WTC11 (cell line): ENCODE data around the gene NAA80. TPM values are rescaled to one million over a fixed set of nuclear protein-coding genes. Genes with fewer than 3 reads are reported as not detected.

ENCODE experiments used
- ATAC-seq: fragments of 200-7000 bp; cut with Tn5 transposase; 2 replicates; pipeline ENCODE4 v1.10.0; 2021; ENCODE audit warnings: mild to moderate bottlenecking, moderate library complexity
- CTCF ChIA-PET: fragments of 300-600 bp; sonication (Branson Sonifier 250); formaldehyde crosslinking; loops from one replicate; lab custom pipeline; 2021; ENCODE audit warnings: antibody characterized with exemption; lab: Charles Lee
- POLR2A ChIA-PET: fragments of 350-600 bp; sonication (Branson Sonifier 250); formaldehyde crosslinking; loops from one replicate; lab custom pipeline; 2021; ENCODE audit warnings: antibody characterized with exemption; lab: Charles Lee
- DNase-seq: peaks from one replicate; pipeline ENCODE4 v3.0.0; 2021; ENCODE audit warnings: low spot score
- H3K27ac Mint-ChIP-seq: 2 replicates; pipeline ENCODE4 v1.8.0; 2021; ENCODE audit warnings: mixed read lengths
- H3K27me3 Mint-ChIP-seq: 2 replicates; pipeline ENCODE4 v1.8.0; 2021; ENCODE audit warnings: low read depth, mild to moderate bottlenecking, moderate library complexity, mixed read lengths
- H3K36me3 Mint-ChIP-seq: 2 replicates; pipeline ENCODE4 v1.8.0; 2021; ENCODE audit warnings: mixed read lengths
- H3K4me1 Mint-ChIP-seq: 2 replicates; pipeline ENCODE4 v1.8.0; 2022; ENCODE audit warnings: mixed read lengths
- H3K4me3 Mint-ChIP-seq: 2 replicates; pipeline ENCODE4 v1.8.0; 2021; ENCODE audit warnings: mild to moderate bottlenecking, moderate library complexity, mixed read lengths
- H3K9me3 Mint-ChIP-seq: 2 replicates; pipeline ENCODE4 v1.8.0; 2021; ENCODE audit warnings: mixed read lengths
- ATF6 ChIP-seq: sonication (generic); formaldehyde crosslinking; IDR thresholded peaks from 2 replicates; pipeline ENCODE4 v1.8.1; 2023; ENCODE audit warnings: mild to moderate bottlenecking, missing genetic modification reagents
- E2F1 ChIP-seq: sonication (generic); formaldehyde crosslinking; IDR thresholded peaks from 2 replicates; pipeline ENCODE4 v1.8.0; 2022; ENCODE audit warnings: mild to moderate bottlenecking, missing genetic modification reagents
- ETV6 ChIP-seq: sonication (generic); formaldehyde crosslinking; IDR thresholded peaks from 2 replicates; pipeline ENCODE4 v1.8.1; 2022; ENCODE audit warnings: mild to moderate bottlenecking, missing genetic modification reagents
- JUN ChIP-seq: sonication (generic); formaldehyde crosslinking; IDR thresholded peaks from 2 replicates; pipeline ENCODE4 v1.8.0; 2023; ENCODE audit warnings: mild to moderate bottlenecking, missing genetic modification reagents
- NFATC4 ChIP-seq: fragments of 250-450 bp; sonication (Bioruptor Pico); IDR thresholded peaks from 2 replicates; pipeline ENCODE4 v1.9.0; 2021; ENCODE audit warnings: mild to moderate bottlenecking
- NFE2L1 ChIP-seq: sonication (generic); formaldehyde crosslinking; IDR thresholded peaks from 2 replicates; pipeline ENCODE4 v1.8.1; 2023; ENCODE audit warnings: missing genetic modification reagents
- RELA ChIP-seq: sonication (generic); formaldehyde crosslinking; IDR thresholded peaks from 2 replicates; pipeline ENCODE4 v1.8.1; 2022; ENCODE audit warnings: missing genetic modification reagents, mild to moderate bottlenecking, borderline replicate concordance
- SMAD4 ChIP-seq: sonication (generic); formaldehyde crosslinking; IDR thresholded peaks from 2 replicates; pipeline ENCODE4 v1.8.0; 2022; ENCODE audit warnings: mild to moderate bottlenecking, missing genetic modification reagents
- TEAD1 ChIP-seq: sonication (generic); formaldehyde crosslinking; IDR thresholded peaks from 2 replicates; pipeline ENCODE4 v1.8.0; 2022; ENCODE audit warnings: mild to moderate bottlenecking, missing genetic modification reagents
- TP53 ChIP-seq: sonication (generic); formaldehyde crosslinking; IDR thresholded peaks from 2 replicates; pipeline ENCODE4 v1.8.1; 2023; ENCODE audit warnings: mild to moderate bottlenecking, missing genetic modification reagents
- ZNF396 ChIP-seq: fragments of 250-450 bp; sonication (Bioruptor Pico); IDR thresholded peaks from 2 replicates; pipeline ENCODE4 v1.8.0; 2021; ENCODE audit warnings: mild to moderate bottlenecking, moderate library complexity, borderline replicate concordance
- ZNF512 ChIP-seq: sonication (generic); formaldehyde crosslinking; IDR thresholded peaks from 2 replicates; pipeline ENCODE4 v1.8.1; 2022; ENCODE audit warnings: missing genetic modification reagents, borderline replicate concordance
- ZNF671 ChIP-seq: fragments of 250-450 bp; sonication (Bioruptor Pico); IDR thresholded peaks from 2 replicates; pipeline ENCODE4 v1.8.0; 2021; ENCODE audit warnings: mild to moderate bottlenecking
- total RNA-seq: library from RNA; stranded (reverse); gene quantifications from 3 replicates; pipeline ENCODE4 v1.2.3, GENCODE V29; 2021
- TF ChIP-seq, protein P1 (sequence below): sonication (generic); formaldehyde crosslinking; conservative IDR thresholded peaks from 2 replicates; pipeline ENCODE4 v1.8.1; 2023; ENCODE audit warnings: mild to moderate bottlenecking, low read depth, missing genetic modification reagents, moderate library complexity
- TF ChIP-seq, protein P2 (sequence below): sonication (generic); formaldehyde crosslinking; IDR thresholded peaks from 2 replicates; pipeline ENCODE4 v1.8.1; 2022; ENCODE audit warnings: low read depth, missing genetic modification reagents, borderline replicate concordance
- TF ChIP-seq, protein P3 (sequence below): sonication (generic); formaldehyde crosslinking; IDR thresholded peaks from 2 replicates; pipeline ENCODE4 v1.8.1; 2022; ENCODE audit warnings: mild to moderate bottlenecking, moderate library complexity, missing genetic modification reagents
- TF ChIP-seq, protein P4 (sequence below): sonication (generic); formaldehyde crosslinking; IDR thresholded peaks from 2 replicates; pipeline ENCODE4 v1.8.1; 2023; ENCODE audit warnings: mild to moderate bottlenecking, moderate library complexity, missing genetic modification reagents
- TF ChIP-seq, protein P5 (sequence below): fragments of 250-450 bp; sonication (Bioruptor Pico); IDR thresholded peaks from 2 replicates; pipeline ENCODE4 v1.9.0; 2021; ENCODE audit warnings: mild to moderate bottlenecking

The NAA80 gene
- total RNA-seq, 1 experiment from 2014 or later, result 17.3 TPM

- Mint-ChIP-seq H3K9me3 (no peaks in the 10 kb centered on the region), H3K4me3 (peak within 1 kb of the TSS; percentile 84), H3K27me3 (no peaks in the 10 kb centered on the region), H3K27ac (peak within 1 kb of the TSS; percentile 74; the same call in 1 of the 2 replicates), H3K36me3 (peaks cover 28% of the 10 kb centered on the region), H3K4me1 (peaks cover 25% of the 10 kb centered on the region)
- ChIA-PET CTCF (interaction anchor here (0.6 to 1.8 kb wide), 12 partner anchors 9 to 222 kb away, joined by 3 to 23 read pairs (median 6); partner anchors contain the start of genes CYB561D2, HYAL1, NPRL2 and RASSF1), POLR2A (interaction anchor here (0.6 to 1.7 kb wide), 5 partner anchors 9 to 92 kb away, joined by 3 to 21 read pairs (median 3); partner anchors contain the start of genes GNAI2 and HYAL1)
- DNase-seq (peak; percentile 96), ATAC-seq (peak; percentile 86)
- no peak for TF ChIP-seq ZNF396 (CRISPR knock-in tag)
- TF ChIP-seq JUN (CRISPR knock-in tag), result no peak
- TF ChIP-seq NFATC4, result no peak
- TF ChIP-seq NFE2L1, result no peak
- TF ChIP-seq, protein P1, sequence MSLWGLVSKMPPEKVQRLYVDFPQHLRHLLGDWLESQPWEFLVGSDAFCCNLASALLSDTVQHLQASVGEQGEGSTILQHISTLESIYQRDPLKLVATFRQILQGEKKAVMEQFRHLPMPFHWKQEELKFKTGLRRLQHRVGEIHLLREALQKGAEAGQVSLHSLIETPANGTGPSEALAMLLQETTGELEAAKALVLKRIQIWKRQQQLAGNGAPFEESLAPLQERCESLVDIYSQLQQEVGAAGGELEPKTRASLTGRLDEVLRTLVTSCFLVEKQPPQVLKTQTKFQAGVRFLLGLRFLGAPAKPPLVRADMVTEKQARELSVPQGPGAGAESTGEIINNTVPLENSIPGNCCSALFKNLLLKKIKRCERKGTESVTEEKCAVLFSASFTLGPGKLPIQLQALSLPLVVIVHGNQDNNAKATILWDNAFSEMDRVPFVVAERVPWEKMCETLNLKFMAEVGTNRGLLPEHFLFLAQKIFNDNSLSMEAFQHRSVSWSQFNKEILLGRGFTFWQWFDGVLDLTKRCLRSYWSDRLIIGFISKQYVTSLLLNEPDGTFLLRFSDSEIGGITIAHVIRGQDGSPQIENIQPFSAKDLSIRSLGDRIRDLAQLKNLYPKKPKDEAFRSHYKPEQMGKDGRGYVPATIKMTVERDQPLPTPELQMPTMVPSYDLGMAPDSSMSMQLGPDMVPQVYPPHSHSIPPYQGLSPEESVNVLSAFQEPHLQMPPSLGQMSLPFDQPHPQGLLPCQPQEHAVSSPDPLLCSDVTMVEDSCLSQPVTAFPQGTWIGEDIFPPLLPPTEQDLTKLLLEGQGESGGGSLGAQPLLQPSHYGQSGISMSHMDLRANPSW (CRISPR knock-in tag), result peak; percentile 63; the same call in 1 of the 2 replicates
- peak; percentile 44; the same call in 1 of the 2 replicates for TF ChIP-seq ETV6
- TF ChIP-seq, protein P2, sequence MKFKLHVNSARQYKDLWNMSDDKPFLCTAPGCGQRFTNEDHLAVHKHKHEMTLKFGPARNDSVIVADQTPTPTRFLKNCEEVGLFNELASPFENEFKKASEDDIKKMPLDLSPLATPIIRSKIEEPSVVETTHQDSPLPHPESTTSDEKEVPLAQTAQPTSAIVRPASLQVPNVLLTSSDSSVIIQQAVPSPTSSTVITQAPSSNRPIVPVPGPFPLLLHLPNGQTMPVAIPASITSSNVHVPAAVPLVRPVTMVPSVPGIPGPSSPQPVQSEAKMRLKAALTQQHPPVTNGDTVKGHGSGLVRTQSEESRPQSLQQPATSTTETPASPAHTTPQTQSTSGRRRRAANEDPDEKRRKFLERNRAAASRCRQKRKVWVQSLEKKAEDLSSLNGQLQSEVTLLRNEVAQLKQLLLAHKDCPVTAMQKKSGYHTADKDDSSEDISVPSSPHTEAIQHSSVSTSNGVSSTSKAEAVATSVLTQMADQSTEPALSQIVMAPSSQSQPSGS, result no peak
- TF ChIP-seq, protein P3, sequence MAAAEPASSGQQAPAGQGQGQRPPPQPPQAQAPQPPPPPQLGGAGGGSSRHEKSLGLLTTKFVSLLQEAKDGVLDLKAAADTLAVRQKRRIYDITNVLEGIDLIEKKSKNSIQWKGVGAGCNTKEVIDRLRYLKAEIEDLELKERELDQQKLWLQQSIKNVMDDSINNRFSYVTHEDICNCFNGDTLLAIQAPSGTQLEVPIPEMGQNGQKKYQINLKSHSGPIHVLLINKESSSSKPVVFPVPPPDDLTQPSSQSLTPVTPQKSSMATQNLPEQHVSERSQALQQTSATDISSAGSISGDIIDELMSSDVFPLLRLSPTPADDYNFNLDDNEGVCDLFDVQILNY (CRISPR knock-in tag), result 0 out of 2 replicates have a peak, but pooled peaks have one; percentile 49
- TF ChIP-seq ZNF671 (CRISPR knock-in tag), result no peak
- TF ChIP-seq, protein P4, sequence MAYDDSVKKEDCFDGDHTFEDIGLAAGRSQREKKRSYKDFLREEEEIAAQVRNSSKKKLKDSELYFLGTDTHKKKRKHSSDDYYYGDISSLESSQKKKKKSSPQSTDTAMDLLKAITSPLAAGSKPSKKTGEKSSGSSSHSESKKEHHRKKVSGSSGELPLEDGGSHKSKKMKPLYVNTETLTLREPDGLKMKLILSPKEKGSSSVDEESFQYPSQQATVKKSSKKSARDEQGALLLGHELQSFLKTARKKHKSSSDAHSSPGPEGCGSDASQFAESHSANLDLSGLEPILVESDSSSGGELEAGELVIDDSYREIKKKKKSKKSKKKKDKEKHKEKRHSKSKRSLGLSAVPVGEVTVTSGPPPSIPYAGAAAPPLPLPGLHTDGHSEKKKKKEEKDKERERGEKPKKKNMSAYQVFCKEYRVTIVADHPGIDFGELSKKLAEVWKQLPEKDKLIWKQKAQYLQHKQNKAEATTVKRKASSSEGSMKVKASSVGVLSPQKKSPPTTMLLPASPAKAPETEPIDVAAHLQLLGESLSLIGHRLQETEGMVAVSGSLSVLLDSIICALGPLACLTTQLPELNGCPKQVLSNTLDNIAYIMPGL (CRISPR knock-in tag), result no peak; the same call in 1 of the 2 replicates
- TF ChIP-seq TP53 (CRISPR knock-in tag), result no peak
- no peak for TF ChIP-seq RELA
- no peak for TF ChIP-seq TEAD1
- no peak for TF ChIP-seq SMAD4 (CRISPR knock-in tag)
- TF ChIP-seq, protein P5, sequence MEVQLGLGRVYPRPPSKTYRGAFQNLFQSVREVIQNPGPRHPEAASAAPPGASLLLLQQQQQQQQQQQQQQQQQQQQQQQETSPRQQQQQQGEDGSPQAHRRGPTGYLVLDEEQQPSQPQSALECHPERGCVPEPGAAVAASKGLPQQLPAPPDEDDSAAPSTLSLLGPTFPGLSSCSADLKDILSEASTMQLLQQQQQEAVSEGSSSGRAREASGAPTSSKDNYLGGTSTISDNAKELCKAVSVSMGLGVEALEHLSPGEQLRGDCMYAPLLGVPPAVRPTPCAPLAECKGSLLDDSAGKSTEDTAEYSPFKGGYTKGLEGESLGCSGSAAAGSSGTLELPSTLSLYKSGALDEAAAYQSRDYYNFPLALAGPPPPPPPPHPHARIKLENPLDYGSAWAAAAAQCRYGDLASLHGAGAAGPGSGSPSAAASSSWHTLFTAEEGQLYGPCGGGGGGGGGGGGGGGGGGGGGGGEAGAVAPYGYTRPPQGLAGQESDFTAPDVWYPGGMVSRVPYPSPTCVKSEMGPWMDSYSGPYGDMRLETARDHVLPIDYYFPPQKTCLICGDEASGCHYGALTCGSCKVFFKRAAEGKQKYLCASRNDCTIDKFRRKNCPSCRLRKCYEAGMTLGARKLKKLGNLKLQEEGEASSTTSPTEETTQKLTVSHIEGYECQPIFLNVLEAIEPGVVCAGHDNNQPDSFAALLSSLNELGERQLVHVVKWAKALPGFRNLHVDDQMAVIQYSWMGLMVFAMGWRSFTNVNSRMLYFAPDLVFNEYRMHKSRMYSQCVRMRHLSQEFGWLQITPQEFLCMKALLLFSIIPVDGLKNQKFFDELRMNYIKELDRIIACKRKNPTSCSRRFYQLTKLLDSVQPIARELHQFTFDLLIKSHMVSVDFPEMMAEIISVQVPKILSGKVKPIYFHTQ (CRISPR knock-in tag), result no peak
- 0 out of 2 replicates have a peak, but pooled peaks have one; percentile 1 for TF ChIP-seq E2F1 (CRISPR knock-in tag)
- TF ChIP-seq ZNF512 (CRISPR knock-in tag), result no peak
- TF ChIP-seq ATF6 (CRISPR knock-in tag), result no peak
Measured at GRCh38 chr3:50327943-50328691, 28.9 kb upstream of the NAA80 start, which contains the start of gene TUSC2. Gene TUSC2, minus strand, starts transcription at chr3:50328223. Its CDS starts 124 bp downstream, at chr3:50328099.
